HG02642 (cell line): Measurements from ENCODE around the gene RPL10A.
A peak's percentile ranks its signal among the peaks of the same experiment; 100 is the strongest.

Source experiments
- ATAC-seq: cut with Tn5 transposase; IDR thresholded peaks from one replicate; pipeline ENCODE4 v1.9.1; 2021; ENCODE audit warnings: mild to moderate bottlenecking; ENCODE audit not compliant: unreplicated experiment, poor library complexity

The RPL10A gene

DNA sequence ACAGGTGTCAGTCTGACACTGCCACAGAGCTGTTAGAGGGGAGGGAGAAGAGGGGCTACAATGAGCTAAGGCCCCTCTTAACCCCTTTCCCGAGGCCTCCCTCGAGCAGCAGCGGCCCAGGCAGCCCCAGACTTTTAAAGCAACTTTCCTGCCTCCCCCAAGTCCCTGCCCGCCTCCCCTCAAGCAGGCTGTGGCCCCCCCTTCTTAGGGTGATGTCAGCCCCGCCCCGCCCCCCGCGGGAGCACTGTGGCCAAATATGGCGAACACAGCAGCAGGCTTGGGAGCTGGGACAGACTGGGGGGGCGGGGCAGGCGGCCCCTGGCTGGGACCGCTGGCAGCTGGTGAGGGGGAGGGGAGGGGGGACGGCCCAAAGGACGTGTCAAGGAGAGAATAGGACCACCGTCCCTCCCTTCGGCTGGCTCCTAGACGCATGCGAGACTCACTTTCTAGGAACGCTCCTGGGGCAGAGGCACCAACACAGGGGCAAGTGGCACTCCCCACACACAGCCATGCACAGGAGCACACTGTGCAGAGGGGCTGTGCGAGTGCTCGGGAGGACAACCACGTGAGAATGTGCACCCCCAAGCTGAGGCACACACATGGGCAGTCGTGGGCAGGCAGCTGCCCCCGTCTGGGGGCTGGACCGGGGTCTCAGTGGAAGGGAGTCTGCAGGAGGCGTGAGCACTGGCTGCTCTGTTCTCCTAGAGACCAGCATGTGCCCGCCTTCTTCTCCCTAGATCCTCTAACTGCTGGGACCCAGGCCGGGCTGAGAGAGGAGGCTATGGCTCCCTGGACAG lies 22.0 kb downstream of the RPL10A start:
- no peak for ATAC-seq

DNA sequence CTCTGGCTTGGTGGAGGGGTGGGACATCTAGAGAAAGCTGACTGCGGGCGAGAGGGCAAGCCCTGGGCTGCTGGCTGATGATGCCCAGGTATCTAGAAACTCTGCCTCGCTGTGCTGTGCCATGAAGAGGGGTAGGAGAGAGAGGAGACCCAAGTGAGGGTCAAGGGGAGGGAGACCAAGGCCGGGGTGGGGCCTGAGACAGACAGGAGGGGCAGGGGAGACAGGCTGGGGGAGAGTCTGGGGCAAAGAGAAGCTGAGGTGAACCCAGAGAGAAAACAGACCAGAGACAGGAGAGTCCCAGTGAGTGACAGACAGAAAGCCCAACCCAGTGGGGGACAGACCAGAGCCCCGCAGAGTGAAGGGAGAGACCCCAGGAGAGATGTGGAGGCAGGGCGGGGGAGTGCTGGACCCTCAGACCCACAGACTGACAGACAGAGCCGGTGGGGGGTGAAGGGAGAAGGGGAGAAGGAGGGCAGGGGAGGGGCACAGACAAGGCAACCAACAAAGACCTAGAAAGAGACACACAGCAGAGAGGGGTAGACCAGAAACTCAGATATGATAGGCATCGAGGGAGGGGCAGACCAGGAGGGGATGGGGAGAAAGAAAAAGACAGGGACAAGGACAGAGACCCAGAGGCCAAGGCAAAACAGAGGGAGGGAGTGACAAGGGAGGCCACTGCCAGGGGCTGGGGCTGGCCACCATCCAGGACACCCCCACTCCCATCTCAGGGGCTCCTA lies 22.8 kb downstream of the RPL10A start:
- no peak for ATAC-seq

DNA sequence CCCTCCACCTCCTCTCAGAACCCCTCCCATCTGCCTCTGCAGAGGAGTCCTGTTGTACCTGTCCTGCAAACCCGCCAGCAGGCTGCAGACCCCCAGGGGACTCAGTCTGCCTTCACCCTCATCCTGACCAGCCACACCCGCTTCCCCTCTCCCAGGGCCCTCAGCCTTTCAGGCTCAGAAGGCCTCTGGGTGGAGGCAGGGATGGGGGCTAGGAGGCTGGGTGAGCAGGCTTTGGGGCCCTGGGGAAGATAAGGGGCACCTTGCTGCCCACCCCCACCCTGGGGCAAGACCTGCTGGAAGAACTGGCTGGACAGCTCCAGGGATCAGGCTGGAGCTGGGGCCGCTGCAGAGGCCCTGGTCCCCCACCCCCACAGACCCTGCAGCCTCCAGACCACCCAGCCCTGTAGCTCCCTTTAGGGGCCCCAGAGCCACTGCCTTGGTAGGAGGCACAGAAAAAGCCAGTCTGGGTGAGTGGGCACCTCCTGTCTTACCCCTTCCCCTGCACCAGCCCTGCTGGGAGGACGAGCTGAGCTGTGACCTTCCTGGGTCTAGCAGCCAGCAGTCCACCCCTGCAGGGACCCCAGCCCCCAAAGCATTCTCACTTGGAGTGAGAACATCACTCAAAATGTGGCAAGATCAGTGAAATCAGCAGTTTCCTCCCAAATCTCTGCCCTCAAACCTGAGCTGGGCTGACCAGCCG lies 23.5 kb downstream of the RPL10A start:
- no peak for ATAC-seq

DNA sequence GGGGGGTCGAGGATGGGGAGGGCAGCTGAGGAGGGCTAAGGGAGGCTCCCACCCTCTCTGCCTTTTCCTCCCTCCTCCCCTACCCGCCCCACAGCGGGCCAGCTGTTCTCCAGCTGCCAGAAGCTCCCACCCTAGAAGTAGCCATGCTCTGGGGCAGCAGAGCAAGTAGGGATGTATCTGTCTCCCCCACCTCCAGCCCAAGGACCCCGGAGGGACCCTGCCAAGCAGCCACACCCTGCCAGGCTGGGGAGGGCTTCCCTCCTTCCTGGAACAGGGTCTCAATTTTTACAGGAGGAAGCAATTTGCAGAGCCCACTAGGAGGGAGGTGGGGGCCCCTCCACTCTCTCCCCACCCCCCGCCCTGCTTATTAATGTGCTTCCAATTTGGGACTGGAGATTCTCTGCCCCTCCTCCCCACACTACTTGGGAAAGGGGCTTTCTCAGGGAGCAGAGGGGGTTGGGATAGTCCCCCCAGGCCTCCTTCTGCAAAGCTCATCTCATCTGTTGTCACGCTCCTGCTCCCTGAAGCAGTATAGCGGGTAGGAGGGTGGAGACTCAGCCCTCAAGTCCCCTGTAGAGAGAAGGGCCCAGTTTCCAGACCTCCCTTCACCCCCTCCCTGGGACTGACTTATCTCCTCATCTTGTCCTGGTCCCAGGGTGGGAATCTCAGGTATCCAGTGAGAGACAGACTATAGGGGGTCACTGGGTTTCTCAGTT lies 24.2 kb downstream of the RPL10A start:
- no peak for ATAC-seq

DNA sequence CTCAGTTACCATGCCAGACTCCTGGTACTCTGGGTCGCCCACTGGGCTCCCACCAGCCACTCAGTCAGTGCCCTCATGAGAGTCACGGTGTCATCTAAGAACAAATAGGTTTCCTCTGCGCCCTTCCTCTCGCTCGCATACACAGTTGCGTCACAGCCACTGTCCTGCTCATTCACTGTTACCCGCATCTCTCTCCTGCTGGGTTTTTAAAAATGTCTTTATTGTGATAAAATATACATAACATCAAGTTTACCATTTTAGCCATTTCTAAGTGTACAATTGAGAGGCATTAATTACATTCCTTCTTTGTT lies 24.7 kb downstream of the RPL10A start:
- no peak for ATAC-seq

DNA sequence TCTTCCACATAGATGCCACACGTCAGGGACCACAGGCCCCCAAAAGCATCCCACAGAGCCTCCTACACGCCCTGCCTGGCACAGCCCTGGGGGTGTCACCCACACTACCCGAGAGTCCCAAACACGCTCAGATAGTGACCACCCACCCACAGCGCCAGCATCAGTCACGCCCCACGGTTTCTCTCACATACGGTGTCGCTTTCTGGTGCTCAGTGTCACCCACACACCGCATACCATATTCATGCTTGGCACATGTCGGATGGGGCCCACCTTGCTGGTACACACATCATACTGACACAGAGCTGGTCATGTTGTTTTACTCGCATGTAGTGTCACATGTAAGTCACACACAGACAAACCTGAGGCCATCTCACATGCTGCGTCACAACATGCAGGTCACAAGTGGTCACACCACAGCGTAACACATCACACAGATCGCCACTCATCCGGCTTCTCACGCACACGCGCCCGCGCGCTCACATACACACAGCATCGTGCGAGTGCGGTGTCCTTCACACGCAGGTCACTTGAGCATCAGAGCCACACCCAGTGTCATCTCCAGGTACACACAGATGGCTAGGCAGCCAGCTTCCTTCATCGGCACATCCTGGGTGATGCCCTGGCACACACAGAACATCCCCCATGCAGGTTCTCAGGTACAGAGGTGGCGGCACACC lies 25.2 kb downstream of the RPL10A start:
- ATAC-seq, result no peak

DNA sequence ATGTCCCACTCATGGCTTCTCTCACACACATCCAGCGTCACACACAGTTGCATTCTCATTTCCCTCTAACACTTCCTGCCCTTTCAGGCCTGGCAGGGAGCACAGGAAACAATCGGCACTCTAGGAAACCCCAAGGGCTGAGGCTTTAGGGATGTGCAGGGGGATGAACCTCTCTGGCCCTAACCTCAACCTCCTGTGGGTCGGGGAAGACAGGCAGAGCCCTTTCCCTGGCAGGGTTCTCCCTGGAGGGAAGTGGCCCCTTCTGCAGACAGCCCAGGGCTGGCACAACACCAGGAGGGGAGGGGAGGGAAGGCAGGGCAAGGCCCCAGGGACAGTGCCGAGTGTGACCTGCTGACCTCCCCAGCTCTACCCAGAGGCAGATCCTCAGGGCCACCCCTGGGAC lies 26.0 kb downstream of the RPL10A start:
- no peak for ATAC-seq

DNA sequence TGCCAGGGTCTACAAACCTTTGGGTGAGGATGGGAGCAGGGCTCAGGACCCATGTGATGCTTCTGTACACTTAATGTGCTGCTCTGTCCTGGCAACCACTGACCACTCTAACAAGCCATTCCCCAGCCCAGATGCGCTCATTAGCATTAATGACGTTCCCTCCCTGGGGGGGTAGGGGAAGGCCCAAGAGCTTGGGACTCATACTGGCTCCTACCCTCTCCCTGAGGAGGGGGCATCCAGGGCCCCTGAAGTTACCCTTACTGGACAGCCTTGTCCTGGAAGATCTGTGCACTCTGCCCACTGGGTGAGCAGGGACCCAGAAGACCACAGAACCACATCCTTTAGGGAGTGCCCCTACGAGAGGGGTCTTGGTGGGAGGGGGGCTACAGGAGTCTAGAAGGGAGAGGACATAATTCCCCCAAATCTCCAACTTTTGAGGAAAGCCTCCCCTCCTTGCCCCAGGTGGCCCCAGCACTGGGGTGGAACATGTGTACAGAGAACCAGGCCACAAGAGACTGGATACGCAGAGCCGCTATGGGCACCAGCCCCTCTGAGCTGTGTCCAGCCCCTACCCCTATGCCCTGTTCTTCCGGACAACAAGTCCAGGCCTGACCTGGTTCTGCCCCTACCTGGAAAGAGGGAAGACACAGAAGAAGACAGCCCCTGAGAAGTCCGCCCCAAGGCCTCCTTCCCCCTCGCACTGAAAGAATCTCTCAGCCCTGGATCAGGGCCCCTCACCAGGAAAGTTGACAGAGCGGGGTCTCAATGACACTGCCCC lies 27.2 kb downstream of the RPL10A start:
- ATAC-seq, result no peak

DNA sequence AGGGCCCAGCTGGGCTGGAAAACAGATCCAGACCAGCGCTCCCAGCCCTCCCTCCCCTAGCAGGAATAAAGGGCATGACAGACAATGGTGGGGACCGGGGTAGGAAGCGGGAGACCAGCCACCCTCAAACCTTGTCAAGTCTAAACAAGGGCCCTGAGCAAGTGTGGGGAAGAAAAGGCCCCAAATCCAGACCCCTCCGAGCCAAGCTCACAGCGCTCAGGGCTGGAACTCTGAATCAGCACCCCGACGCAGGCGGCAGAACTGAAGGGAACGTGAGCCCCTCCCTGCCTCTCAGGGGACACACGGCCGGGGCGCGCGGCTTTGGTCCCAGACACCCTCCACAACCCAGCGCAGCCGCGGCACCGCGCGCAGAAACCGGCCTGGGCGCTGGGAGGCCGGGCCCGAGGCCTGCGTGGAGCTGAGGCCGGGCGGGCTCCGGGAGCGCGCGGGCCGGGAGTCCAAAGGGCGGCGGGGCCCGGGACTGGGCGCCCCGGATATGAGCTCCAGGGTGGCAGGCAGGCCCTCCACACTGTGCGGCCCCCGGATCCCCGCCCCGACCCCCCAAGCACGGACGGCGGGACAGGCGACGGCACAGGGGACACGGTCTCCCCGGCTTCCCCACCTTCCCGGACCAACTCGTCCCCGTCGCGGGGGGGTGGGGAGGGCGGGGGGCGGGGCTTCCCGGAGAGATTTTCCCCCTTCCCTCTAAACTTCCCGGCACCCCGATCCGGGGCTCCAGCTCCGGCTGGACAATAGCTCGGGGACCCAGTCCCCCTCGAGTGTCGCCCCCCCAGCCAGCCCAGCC lies 28.0 kb downstream of the RPL10A start:
- no peak for ATAC-seq

DNA sequence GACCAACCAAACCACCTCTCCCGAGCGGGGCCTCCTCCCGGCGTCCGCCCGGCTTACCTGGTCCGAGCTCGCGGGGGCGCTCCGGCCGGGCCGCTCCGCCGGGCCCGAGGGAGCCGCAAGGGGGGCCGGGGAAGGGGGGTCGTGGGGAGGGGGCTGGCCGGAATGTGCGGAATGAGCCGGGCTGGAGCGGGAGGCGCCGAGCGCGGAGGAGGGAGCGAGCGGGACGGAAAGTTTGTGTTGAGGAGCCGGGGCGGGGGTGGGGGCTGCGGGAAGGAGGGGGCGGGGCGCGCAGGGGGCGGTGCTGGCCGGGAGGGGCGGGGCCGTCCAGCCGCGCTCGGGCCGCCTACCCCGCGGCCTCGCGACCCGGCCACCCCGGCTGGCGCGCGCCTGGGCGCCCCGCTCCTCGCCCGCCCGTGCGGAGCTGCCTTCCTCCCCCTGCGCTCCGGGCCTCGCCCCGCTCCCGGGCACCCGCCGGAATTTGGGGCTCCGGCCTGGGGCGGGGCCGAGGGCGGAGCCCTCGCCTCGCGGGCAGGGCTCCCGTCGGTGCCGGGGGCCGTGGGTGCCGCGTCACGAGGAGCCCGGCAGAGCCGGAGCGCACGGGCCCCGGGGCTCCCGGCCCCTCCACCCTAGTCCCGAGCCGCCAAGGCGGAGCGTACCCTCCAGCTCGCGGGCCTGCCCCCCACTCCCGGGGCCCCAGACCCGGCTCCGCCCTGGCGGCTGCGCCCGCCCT lies 28.8 kb downstream of the RPL10A start, which contains the start of gene TEAD3:
Gene TEAD3, minus strand, starts transcription at position 239 of the 730 bp plus-strand sequence.
- ATAC-seq, result peak; percentile 37

DNA sequence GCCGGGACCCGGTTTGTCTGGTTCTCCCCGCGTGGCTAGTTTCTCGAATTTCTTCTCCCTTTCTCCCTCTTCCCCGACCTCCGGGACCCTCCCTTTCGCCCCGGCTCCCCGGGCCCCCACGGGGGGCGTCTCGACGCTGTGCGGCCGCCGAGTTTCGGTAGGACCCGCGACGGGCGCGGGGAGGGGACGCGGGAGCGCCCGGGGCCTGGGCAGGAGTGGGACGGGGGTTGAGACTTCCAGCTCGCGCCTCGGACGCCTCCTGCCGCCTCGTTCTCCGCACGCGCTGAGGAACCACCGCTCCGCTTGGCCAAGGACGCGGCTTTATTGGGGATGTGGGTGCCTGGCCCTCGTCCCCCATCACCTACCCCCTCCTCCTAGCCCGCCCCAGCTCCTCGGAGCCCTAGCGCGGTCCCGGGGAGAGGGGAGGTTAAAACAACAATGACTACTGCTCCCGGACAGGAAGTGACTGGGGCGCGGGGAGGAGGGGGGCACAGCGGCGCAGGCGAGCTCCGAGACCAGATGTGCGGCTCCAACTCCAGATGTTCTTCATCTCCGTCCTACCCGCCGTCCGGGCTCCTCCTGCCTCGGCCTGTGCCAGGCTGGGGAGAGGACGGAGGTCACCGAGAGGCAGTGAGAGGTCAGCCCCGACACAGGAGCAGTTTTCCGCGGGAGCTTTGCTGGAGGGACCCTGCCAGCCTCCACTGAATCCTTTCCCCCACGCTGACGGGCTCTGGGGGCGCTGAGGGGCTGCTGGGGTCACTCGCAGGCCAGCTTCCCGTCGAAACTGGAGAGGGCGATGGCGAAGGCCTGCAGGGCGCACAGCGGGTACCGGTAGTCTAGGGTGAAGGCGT lies 29.6 kb downstream of the RPL10A start:
- no peak for ATAC-seq

DNA sequence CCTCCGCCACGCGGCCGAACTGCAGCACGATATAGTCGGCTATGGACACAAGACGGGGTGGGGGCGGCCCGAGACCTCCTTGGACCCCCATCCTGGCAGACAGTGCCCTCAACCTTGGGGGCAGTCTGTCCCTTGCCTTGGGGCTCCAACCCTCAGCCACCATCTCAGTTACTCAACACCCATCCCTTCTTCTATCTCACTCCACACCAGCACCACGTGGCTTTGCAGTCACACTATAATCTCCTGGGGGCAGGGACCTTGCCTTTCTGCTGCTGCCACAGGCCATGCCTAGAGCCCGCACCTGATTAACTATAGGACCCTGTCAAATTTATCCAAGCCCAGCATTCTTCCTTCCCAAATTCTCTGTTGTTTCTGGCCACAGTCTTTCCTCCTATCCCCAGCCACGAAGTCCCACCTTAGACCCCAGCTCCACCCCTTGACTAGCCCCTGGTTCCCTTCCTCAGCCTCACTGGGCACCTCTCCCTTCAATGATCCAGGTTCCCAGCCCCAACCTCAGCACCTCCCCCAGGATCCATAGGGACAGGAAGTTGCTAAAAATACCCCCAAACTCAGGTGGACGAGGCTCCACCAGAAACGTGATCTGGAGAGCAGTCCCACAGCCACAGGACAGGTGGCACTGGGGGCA lies 30.3 kb downstream of the RPL10A start:
- no peak for ATAC-seq

DNA sequence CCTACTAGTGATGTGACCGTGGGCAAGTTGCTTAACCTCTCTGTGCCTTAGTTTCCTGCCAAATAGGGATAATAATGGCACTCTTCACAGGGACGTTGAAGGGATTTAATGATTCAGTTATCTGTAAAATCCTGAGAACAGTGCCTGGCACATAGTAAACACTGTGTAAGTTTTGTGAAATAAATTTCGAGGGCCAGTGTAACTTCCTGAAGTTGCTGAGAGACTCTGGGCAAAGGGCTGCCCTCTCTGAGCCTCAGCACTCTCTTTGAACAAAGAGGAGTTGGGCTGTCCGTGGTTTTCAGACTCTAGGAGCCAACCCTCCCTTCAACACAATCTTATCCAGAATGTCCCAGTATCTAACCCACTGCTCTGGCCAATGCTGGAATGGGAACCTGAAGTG lies 31.2 kb downstream of the RPL10A start:
- no peak for ATAC-seq

DNA sequence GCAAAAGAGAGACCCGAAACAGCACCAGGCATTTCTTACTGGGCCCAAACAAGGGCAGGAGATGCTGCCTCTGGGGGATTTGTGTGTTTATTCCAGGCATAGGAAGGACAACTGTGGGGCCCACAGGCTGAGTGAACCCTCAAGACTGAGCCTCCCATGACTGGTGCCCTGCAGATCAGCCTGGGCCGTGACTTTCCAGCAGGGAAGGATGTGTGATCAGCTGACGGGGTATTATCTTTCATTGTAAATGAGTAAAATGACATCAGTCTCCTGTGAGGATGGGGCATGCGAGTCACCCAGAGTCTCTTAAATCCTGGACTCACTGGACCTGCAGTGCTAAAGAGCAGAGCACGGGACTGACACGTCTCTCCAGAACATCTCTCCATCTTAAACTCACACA lies 32.6 kb downstream of the RPL10A start:
- ATAC-seq, result no peak

DNA sequence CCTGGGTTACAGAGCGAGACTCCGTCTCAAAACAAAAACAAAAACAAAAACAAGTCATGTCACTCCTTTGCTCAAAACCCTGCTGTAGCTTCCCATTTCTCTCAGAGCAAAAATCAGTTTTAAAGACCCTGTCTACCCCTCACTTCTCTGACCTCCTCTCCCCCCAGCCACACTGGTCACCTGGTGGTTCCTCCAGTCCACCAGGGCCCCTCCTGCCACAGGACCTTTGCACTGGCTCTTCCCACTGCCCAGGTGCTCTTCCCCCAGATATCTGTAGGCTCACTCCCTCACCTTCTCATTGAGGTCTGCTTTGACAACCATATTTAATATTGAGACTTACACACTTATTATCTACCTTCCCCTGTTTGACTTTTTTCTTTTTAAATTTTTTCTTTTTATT lies 33.6 kb downstream of the RPL10A start:
- ATAC-seq, result no peak

DNA sequence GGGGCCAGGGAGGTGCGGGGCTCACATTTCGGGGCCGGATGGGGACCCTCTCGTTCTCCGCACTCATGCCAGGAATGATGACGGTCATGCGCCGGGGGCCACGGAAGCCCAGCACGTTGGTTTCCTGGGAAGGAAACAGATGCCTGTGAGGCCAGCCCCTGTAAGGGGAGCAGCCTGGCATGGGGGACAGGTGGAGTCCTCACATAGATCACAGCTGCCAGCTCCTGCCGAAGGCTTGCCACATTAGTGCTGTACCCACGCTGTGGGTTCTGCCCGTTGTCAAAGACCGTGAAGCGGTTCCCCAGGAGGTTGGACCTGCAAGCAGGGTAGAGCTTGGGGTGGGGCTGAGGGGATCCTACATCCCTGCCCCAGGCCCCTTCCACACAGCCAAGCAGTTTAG lies 35.3 kb downstream of the RPL10A start:
- no peak for ATAC-seq

DNA sequence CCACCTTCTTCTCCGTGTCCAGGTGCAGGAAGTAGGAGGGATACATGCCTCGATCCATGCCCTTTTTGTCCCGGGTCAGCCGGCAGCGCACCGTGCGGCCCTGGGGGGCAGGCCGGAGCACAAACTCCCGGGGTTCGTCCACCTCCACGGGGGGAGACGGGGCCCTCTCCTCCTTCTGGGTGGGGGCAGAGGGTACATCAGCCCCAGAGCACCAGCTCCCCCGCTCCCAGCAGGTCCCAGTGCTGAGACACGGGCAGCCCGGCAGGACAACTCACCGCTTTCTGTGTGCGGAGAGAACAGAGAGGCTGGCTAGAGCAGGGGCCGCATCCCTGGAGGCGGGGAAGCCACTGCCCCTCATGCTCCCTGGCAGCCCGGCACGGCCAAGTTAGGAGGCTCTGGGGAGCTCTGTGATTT lies 37.8 kb downstream of the RPL10A start:
- ATAC-seq, result no peak
